ENCODE measurements around the gene UNC119. TPM values are rescaled to one million over a fixed set of nuclear protein-coding genes. Genes with fewer than 3 reads are reported as not detected.

The UNC119 gene
- total RNA-seq, 2 donors from 2014 or later = 25.7 to 29.3 TPM

- 76 to 84% methylated on average over 4 of the region's 4 CpGs for WGBS, 2 donors
- DNase-seq (no peak), ATAC-seq (no peak)
- no peaks in the 10 kb centered on the region for H3K36me3 ChIP-seq (replicated peaks in 1 of 2; ENCODE audit: insufficient read depth in 1 of 2, low read depth in 2 of 2)
- intact Hi-C loops (cut with DNase I) = no loop called here
- no peaks in the 10 kb centered on the region for H3K9me3 ChIP-seq
- no peak overlapping the region for H3K27ac ChIP-seq
- H3K4me1 ChIP-seq = peaks cover 3% of the 10 kb centered on the region
- no peak for TF ChIP-seq POLR2A (IDR thresholded peaks at IDR 0.05)
- no peak for TF ChIP-seq CTCF (IDR thresholded peaks at IDR 0.05)
- H3K27me3 ChIP-seq = no peaks in the 10 kb centered on the region
- H3K4me3 ChIP-seq = no peak overlapping the region
Observed at GRCh38 chr17:28544402-28545140, 7.9 kb downstream of the UNC119 start.

GRCh38 chr17:28541439-28541838 lies 11.0 kb downstream of the UNC119 start:
- no peak for DNase-seq
- WGBS, 2 donors = 60 to 66% methylated on average over 4 of the region's 4 CpGs

GRCh38 chr17:28540231-28540630 lies 12.2 kb downstream of the UNC119 start:
- ATAC-seq (no peak), DNase-seq (no peak)
- H3K9me3 ChIP-seq = no peaks in the 10 kb centered on the region
- no peak overlapping the region for H3K4me3 ChIP-seq
- no peak overlapping the region for H3K27ac ChIP-seq
- intact Hi-C loops (cut with DNase I) = no loop called here
- no peak for TF ChIP-seq CTCF (IDR thresholded peaks at IDR 0.05)
- TF ChIP-seq POLR2A (IDR thresholded peaks at IDR 0.05) = no peak
- no peaks in the 10 kb centered on the region for H3K4me1 ChIP-seq
- 58 to 76% methylated on average over 4 of the region's 4 CpGs for WGBS, 2 donors
- H3K27me3 ChIP-seq = no peaks in the 10 kb centered on the region
- H3K36me3 ChIP-seq (replicated peaks in 1 of 2; ENCODE audit: insufficient read depth in 1 of 2, low read depth in 2 of 2) = no peaks in the 10 kb centered on the region

More at GRCh38 chr17:28541439-28541838, 11.0 kb downstream of the UNC119 start:
- Histone ChIP-seq H3K4me1 (no peaks in the 10 kb centered on the region), H3K36me3 (replicated peaks in 1 of 2; ENCODE audit: insufficient read depth in 1 of 2, low read depth in 2 of 2) (no peaks in the 10 kb centered on the region), H3K27ac (no peak overlapping the region), H3K27me3 (no peaks in the 10 kb centered on the region), H3K9me3 (no peaks in the 10 kb centered on the region), H3K4me3 (no peak overlapping the region)
- intact Hi-C loops (cut with DNase I) = no loop called here
- no peak for ATAC-seq
- TF ChIP-seq POLR2A (IDR thresholded peaks at IDR 0.05) = no peak
- TF ChIP-seq CTCF (IDR thresholded peaks at IDR 0.05) = no peak

GRCh38 chr17:28538296-28538895 lies 14.0 kb downstream of the UNC119 start:
- TF ChIP-seq CTCF (IDR thresholded peaks at IDR 0.05) = no peak
- no peak for TF ChIP-seq POLR2A (IDR thresholded peaks at IDR 0.05)
- H3K27me3 ChIP-seq = no peaks in the 10 kb centered on the region
- no peaks in the 10 kb centered on the region for H3K36me3 ChIP-seq (replicated peaks in 1 of 2; ENCODE audit: insufficient read depth in 1 of 2, low read depth in 2 of 2)
- no peak overlapping the region for H3K4me3 ChIP-seq
- intact Hi-C loops (cut with DNase I) = no loop called here
- no peak overlapping the region for H3K27ac ChIP-seq
- no peak for ATAC-seq
- no peak for DNase-seq
- H3K9me3 ChIP-seq = no peaks in the 10 kb centered on the region
- H3K4me1 ChIP-seq = no peaks in the 10 kb centered on the region
- WGBS, 2 donors = 74 to 79% methylated on average over 11 to 14 of the region's 14 CpGs

All from body of pancreas (tissue), 4 donors.